Measurements from ENCODE around the gene PGM5. TPM values are rescaled to one million over a fixed set of nuclear protein-coding genes. Genes with fewer than 3 reads are reported as not detected.
A peak's percentile ranks its signal among the peaks of the same experiment; 100 is the strongest.

The PGM5 gene
- total RNA-seq, 1 experiment from 2014 or later = 0.63 TPM

GRCh38 chr9:68433531-68434110, 77.2 kb downstream of the PGM5 start:
- no peak for DNase-seq (ENCODE audit: low read depth)

- no peak for DNase-seq (ENCODE audit: low read depth)
Measured at GRCh38 chr9:68437785-68438184, 81.4 kb downstream of the PGM5 start.

- DNase-seq (ENCODE audit: low read depth) = no peak
Measured at GRCh38 chr9:68443624-68444023, 87.2 kb downstream of the PGM5 start.

GRCh38 chr9:68446836-68447235, 90.4 kb downstream of the PGM5 start:
- no peak for DNase-seq (ENCODE audit: low read depth)

GRCh38 chr9:68447611-68448010, 91.2 kb downstream of the PGM5 start:
- no peak for DNase-seq (ENCODE audit: low read depth)

- no peak for DNase-seq (ENCODE audit: low read depth)
Measured at GRCh38 chr9:68454579-68455334, 98.3 kb downstream of the PGM5 start.

- DNase-seq (ENCODE audit: low read depth) = no peak
Measured at GRCh38 chr9:68455451-68455850, 99.0 kb downstream of the PGM5 start.

GRCh38 chr9:68457803-68458202, 101.4 kb downstream of the PGM5 start:
- DNase-seq (ENCODE audit: low read depth) = no peak

GRCh38 chr9:68458918-68459317, 102.5 kb downstream of the PGM5 start:
- DNase-seq (ENCODE audit: low read depth) = no peak

GRCh38 chr9:68462105-68462775, 105.8 kb downstream of the PGM5 start:
- no peak for DNase-seq (ENCODE audit: low read depth)

- DNase-seq (ENCODE audit: low read depth) = no peak
Measured at GRCh38 chr9:68470067-68470466, 113.7 kb downstream of the PGM5 start.

GRCh38 chr9:68470634-68471033, 114.2 kb downstream of the PGM5 start:
- no peak for DNase-seq (ENCODE audit: low read depth)

GRCh38 chr9:68472119-68472518, 115.7 kb downstream of the PGM5 start:
- peak; percentile 21 for DNase-seq (ENCODE audit: low read depth)

GRCh38 chr9:68473790-68474189, 117.4 kb downstream of the PGM5 start:
- no peak for DNase-seq (ENCODE audit: low read depth)

- DNase-seq (ENCODE audit: low read depth) = no peak
Measured at GRCh38 chr9:68476422-68476821, 120.0 kb downstream of the PGM5 start.

GRCh38 chr9:68476847-68477246, 120.4 kb downstream of the PGM5 start:
- no peak for DNase-seq (ENCODE audit: low read depth)

- DNase-seq (ENCODE audit: low read depth) = no peak
Measured at GRCh38 chr9:68480807-68481206, 124.4 kb downstream of the PGM5 start.

- no peak for DNase-seq (ENCODE audit: low read depth)
Measured at GRCh38 chr9:68482548-68482947, 126.1 kb downstream of the PGM5 start.

GRCh38 chr9:68488126-68488525, 131.7 kb downstream of the PGM5 start:
- DNase-seq (ENCODE audit: low read depth) = no peak

- DNase-seq (ENCODE audit: low read depth) = no peak
Measured at GRCh38 chr9:68489646-68490045, 133.2 kb downstream of the PGM5 start.

- DNase-seq (ENCODE audit: low read depth) = no peak
Measured at GRCh38 chr9:68492806-68493205, 136.4 kb downstream of the PGM5 start.

- no peak for DNase-seq (ENCODE audit: low read depth)
Measured at GRCh38 chr9:68493541-68493940, 137.1 kb downstream of the PGM5 start.

Data from HT1080 (cell line).